Measurements from ENCODE around the gene EFL1.

Gene EFL1

DNA sequence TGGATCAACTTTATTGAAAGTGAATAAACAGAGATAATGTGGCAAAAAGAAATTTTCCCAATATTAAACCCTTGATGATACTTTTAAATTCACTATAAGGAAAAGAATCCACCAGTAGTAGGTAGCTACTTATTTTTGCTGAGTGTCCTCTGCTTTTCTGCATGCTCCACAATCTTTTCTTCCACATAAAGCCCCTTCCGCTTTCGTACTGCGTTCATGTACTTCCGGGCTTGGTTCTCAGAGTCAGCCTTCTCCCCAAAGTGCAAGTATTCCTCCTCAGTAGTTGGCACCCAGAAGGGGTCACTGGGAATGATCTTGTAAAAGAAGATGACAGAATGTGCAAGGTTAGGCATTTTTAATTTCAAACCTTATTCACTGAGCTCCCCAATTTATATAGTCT is 132.3 kb downstream of the EFL1 start:
- H3F3A ChIP-seq (ENCODE audit: insufficient read depth, low read length), result no peaks in the 10 kb centered on the region
- H3K79me2 ChIP-seq (ENCODE audit: insufficient read depth, low read length), result no peaks in the 10 kb centered on the region
- H3K9ac ChIP-seq (ENCODE audit: low read length), result no peak overlapping the region
- peaks cover 17% of the 10 kb centered on the region; the same call in 1 of the 2 replicates for H3K36me3 ChIP-seq (ENCODE audit: insufficient read depth, low read length)
- H3K9me2 ChIP-seq (ENCODE audit: low read depth, low read length), result no peaks in the 10 kb centered on the region
- TF ChIP-seq, protein P1, sequence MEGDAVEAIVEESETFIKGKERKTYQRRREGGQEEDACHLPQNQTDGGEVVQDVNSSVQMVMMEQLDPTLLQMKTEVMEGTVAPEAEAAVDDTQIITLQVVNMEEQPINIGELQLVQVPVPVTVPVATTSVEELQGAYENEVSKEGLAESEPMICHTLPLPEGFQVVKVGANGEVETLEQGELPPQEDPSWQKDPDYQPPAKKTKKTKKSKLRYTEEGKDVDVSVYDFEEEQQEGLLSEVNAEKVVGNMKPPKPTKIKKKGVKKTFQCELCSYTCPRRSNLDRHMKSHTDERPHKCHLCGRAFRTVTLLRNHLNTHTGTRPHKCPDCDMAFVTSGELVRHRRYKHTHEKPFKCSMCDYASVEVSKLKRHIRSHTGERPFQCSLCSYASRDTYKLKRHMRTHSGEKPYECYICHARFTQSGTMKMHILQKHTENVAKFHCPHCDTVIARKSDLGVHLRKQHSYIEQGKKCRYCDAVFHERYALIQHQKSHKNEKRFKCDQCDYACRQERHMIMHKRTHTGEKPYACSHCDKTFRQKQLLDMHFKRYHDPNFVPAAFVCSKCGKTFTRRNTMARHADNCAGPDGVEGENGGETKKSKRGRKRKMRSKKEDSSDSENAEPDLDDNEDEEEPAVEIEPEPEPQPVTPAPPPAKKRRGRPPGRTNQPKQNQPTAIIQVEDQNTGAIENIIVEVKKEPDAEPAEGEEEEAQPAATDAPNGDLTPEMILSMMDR (IDR thresholded peaks at IDR 0.05; ENCODE audit: low read length), result no peak
- TF ChIP-seq EZH2 (IDR thresholded peaks at IDR 0.05; ENCODE audit: borderline replicate concordance, low read length), result no peak
- H2AFZ ChIP-seq (ENCODE audit: low read length), result no peak overlapping the region
- H3K4me3 ChIP-seq (ENCODE audit: low read depth, low read length, poor library complexity, severe bottlenecking), result no peak overlapping the region
- H4K20me1 ChIP-seq (ENCODE audit: insufficient read depth, low read length), result no peaks in the 10 kb centered on the region
- no peaks in the 10 kb centered on the region for H3K9me3 ChIP-seq (ENCODE audit: low read length)
- H3K27me3 ChIP-seq (ENCODE audit: insufficient read depth, low read length), result no peaks in the 10 kb centered on the region
- H3K4me2 ChIP-seq (ENCODE audit: low read length), result no peak overlapping the region
- H3K4me1 ChIP-seq (ENCODE audit: insufficient read depth, low read length, severe bottlenecking), result no peaks in the 10 kb centered on the region
- H3K27ac ChIP-seq (ENCODE audit: low read depth, low read length, poor library complexity, severe bottlenecking), result no peak overlapping the region

GRCh38 chr15:82129761-82130160 is 132.8 kb downstream of the EFL1 start:
- no peaks in the 10 kb centered on the region for H3K4me1 ChIP-seq (ENCODE audit: insufficient read depth, low read length, severe bottlenecking)
- H3K79me2 ChIP-seq (ENCODE audit: insufficient read depth, low read length), result no peaks in the 10 kb centered on the region
- H3F3A ChIP-seq (ENCODE audit: insufficient read depth, low read length), result no peaks in the 10 kb centered on the region
- H3K4me3 ChIP-seq (ENCODE audit: low read depth, low read length, poor library complexity, severe bottlenecking), result no peak overlapping the region
- H3K27me3 ChIP-seq (ENCODE audit: insufficient read depth, low read length), result no peaks in the 10 kb centered on the region
- H3K4me2 ChIP-seq (ENCODE audit: low read length), result no peak overlapping the region
- no peak overlapping the region for H3K9ac ChIP-seq (ENCODE audit: low read length)
- H2AFZ ChIP-seq (ENCODE audit: low read length), result no peak overlapping the region
- no peaks in the 10 kb centered on the region for H4K20me1 ChIP-seq (ENCODE audit: insufficient read depth, low read length)
- H3K36me3 ChIP-seq (ENCODE audit: insufficient read depth, low read length), result peaks cover 17% of the 10 kb centered on the region; the same call in 1 of the 2 replicates
- no peaks in the 10 kb centered on the region for H3K9me2 ChIP-seq (ENCODE audit: low read depth, low read length)
- TF ChIP-seq, protein P1 (IDR thresholded peaks at IDR 0.05; ENCODE audit: low read length), result no peak
- H3K9me3 ChIP-seq (ENCODE audit: low read length), result no peaks in the 10 kb centered on the region
- H3K27ac ChIP-seq (ENCODE audit: low read depth, low read length, poor library complexity, severe bottlenecking), result no peak overlapping the region

DNA sequence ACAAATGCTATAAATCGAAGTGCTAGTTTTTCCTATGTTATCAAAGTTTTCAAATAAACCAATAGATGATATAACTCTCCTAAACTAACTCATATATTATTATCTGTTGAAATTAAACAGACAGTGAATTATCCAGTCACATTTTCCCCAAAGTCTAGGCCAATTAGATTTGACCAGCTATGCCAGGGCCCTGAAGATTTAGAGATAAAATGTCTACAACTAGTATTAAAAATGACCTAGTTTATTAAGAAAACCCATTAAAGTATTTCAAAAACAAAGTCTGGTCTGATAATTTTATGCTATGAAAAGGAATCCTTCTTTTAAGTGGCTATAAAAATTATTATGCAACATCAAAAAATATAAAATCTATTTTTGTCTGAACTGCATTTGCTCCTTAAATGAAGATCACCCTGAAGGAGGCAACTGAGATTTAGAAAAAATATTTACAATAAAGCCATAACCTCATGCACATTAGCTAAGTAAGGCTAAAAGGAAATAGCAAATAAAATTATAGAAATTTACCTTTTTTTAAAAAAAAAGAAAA is 133.3 kb downstream of the EFL1 start:
- Histone ChIP-seq H3K36me3 (ENCODE audit: insufficient read depth, low read length) (peaks cover 12% of the 10 kb centered on the region; the same call in 1 of the 2 replicates), H3K27me3 (ENCODE audit: insufficient read depth, low read length) (no peaks in the 10 kb centered on the region), H3K9me2 (ENCODE audit: low read depth, low read length) (no peaks in the 10 kb centered on the region), H3F3A (ENCODE audit: insufficient read depth, low read length) (no peaks in the 10 kb centered on the region), H3K79me2 (ENCODE audit: insufficient read depth, low read length) (no peaks in the 10 kb centered on the region), H4K20me1 (ENCODE audit: insufficient read depth, low read length) (no peaks in the 10 kb centered on the region), H3K9ac (ENCODE audit: low read length) (no peak overlapping the region), H3K9me3 (ENCODE audit: low read length) (no peaks in the 10 kb centered on the region), H3K4me2 (ENCODE audit: low read length) (no peak overlapping the region), H3K4me1 (ENCODE audit: insufficient read depth, low read length, severe bottlenecking) (no peaks in the 10 kb centered on the region), H3K27ac (ENCODE audit: low read depth, low read length, poor library complexity, severe bottlenecking) (no peak overlapping the region), H3K4me3 (ENCODE audit: low read depth, low read length, poor library complexity, severe bottlenecking) (no peak overlapping the region), H2AFZ (ENCODE audit: low read length) (no peak overlapping the region)
- TF ChIP-seq, protein P1 (IDR thresholded peaks at IDR 0.05; ENCODE audit: low read length), result no peak
- no peak for TF ChIP-seq EZH2 (IDR thresholded peaks at IDR 0.05; ENCODE audit: borderline replicate concordance, low read length)

All from OCI-LY1 (cell line).